HepG2 (cell line): Measurements from ENCODE around the gene LRP1-AS. TPM values are rescaled to one million over a fixed set of nuclear protein-coding genes. Genes with fewer than 3 reads are reported as not detected.

Source experiments
- CCDC6 ChIP-seq: sonication (generic); formaldehyde crosslinking; IDR thresholded peaks from 2 replicates; pipeline ENCODE4 v1.8.1; 2022; ENCODE audit warnings: mild to moderate bottlenecking, missing genetic modification reagents, moderate library complexity
- CEBPB ChIP-seq: IDR thresholded peaks from 2 replicates; pipeline ENCODE4 v1.6.1; 2011; ENCODE audit warnings: low read depth, low read length, improper control_type of control experiment, borderline replicate concordance
- CEBPG ChIP-seq: IDR thresholded peaks from 2 replicates; pipeline ENCODE4 v1.6.1; 2016
- JARID2 ChIP-seq: sonication (generic); formaldehyde crosslinking; IDR thresholded peaks from 2 replicates; pipeline ENCODE4 v1.8.1; 2023; ENCODE audit warnings: missing genetic modification reagents, inconsistent platforms; ENCODE audit not compliant: insufficient replicate concordance
- MAFF ChIP-seq: IDR thresholded peaks from 2 replicates; pipeline ENCODE4 v1.6.1; 2011; ENCODE audit warnings: low read depth, low read length, improper control_type of control experiment
- MTA1 ChIP-seq: sonication (generic); formaldehyde crosslinking; IDR thresholded peaks from 2 replicates; pipeline ENCODE4 v1.4.0; 2020; ENCODE audit warnings: missing genetic modification reagents, mild to moderate bottlenecking, borderline replicate concordance
- RAD51 ChIP-seq: fragments of 450-650 bp; IDR thresholded peaks from 2 replicates; pipeline ENCODE4 v1.6.1; 2016; ENCODE audit warnings: borderline replicate concordance
- RFX3 ChIP-seq: IDR thresholded peaks from 2 replicates; pipeline ENCODE4 v1.6.1; 2016; ENCODE audit warnings: missing biosample characterization, missing genetic modification reagents
- SALL1 ChIP-seq: sonication (generic); formaldehyde crosslinking; IDR thresholded peaks from 2 replicates; pipeline ENCODE4 v1.8.0; 2022; ENCODE audit warnings: mild to moderate bottlenecking, missing genetic modification reagents
- SIN3A ChIP-seq: IDR thresholded peaks from 2 replicates; pipeline ENCODE4 v1.6.1; 2011; ENCODE audit warnings: low read depth, mild to moderate bottlenecking, control low read depth, low read length, borderline replicate concordance
- SIX1 ChIP-seq: sonication (generic); formaldehyde crosslinking; IDR thresholded peaks from 2 replicates; pipeline ENCODE4 v1.4.0; 2020; ENCODE audit warnings: missing genetic modification reagents, borderline replicate concordance
- U2AF1 ChIP-seq: fragments of 200-400 bp; formaldehyde crosslinking; optimal IDR thresholded peaks from 2 replicates; pipeline ENCODE3; 2017; ENCODE audit warnings: mild to moderate bottlenecking, low read depth, low read length
- YEATS4 ChIP-seq: sonication (generic); formaldehyde crosslinking; IDR thresholded peaks from 2 replicates; pipeline ENCODE4 v1.4.0; 2020; ENCODE audit warnings: missing genetic modification reagents, borderline replicate concordance
- ZMYM3 ChIP-seq: sonication (generic); formaldehyde crosslinking; IDR thresholded peaks from 2 replicates; pipeline ENCODE4 v1.5.1; 2020; ENCODE audit warnings: mild to moderate bottlenecking, missing genetic modification reagents
- ZNF432 ChIP-seq: sonication (generic); formaldehyde crosslinking; IDR thresholded peaks from 2 replicates; pipeline ENCODE4 v1.5.0; 2020; ENCODE audit warnings: missing genetic modification reagents, mild to moderate bottlenecking, borderline replicate concordance
- ZNF460 ChIP-seq: sonication (generic); formaldehyde crosslinking; IDR thresholded peaks from 2 replicates; pipeline ENCODE4 v1.5.1; 2020; ENCODE audit warnings: missing genetic modification reagents, mild to moderate bottlenecking, borderline replicate concordance
- ZSCAN12 ChIP-seq: sonication (generic); formaldehyde crosslinking; IDR thresholded peaks from 2 replicates; pipeline ENCODE4 v1.9.0; 2021; ENCODE audit warnings: mild to moderate bottlenecking, missing genetic modification reagents
- polyA plus RNA-seq, 8 experiments: library from polyadenylated mRNA; depleted of rRNA in 3 of 8; stranded (reverse) in 7 of 8; unstranded in 1 of 8; fragments of >200 nt; fragmentation: Illumina TruSeq in 4 of 8; extraction: Trizol in 4 of 8; gene quantifications; 2 replicates each; pipeline versions ENCODE4 v1.2.1 to v1.2.3, GENCODE V29; 2011 to 2016; ENCODE audit warnings: low read depth in 4 of 8, missing spikeins in 1 of 8, mixed read lengths in 1 of 8; ENCODE audit not compliant: insufficient read depth in 1 of 8
- total RNA-seq, 5 experiments: library from RNA; depleted of rRNA; stranded (reverse); fragments of >200 nt; fragmentation: Illumina TruSeq; extraction: Trizol; gene quantifications; 2 replicates each; pipeline ENCODE4 v1.2.3, GENCODE V29; 2016; ENCODE audit warnings: low read depth in 1 of 5
- TF ChIP-seq, protein P1 (sequence below): sonication (generic); formaldehyde crosslinking; IDR thresholded peaks from 2 replicates; pipeline ENCODE4 v1.4.0; 2020; ENCODE audit warnings: missing genetic modification reagents
- TF ChIP-seq, protein P2 (sequence below): sonication (generic); formaldehyde crosslinking; IDR thresholded peaks from 2 replicates; pipeline ENCODE4 v1.4.0; 2020; ENCODE audit warnings: missing genetic modification reagents
- TF ChIP-seq, protein P3 (sequence below): sonication (generic); formaldehyde crosslinking; IDR thresholded peaks from 2 replicates; pipeline ENCODE4 v1.5.0; 2020; ENCODE audit warnings: missing genetic modification reagents
- TF ChIP-seq, protein P4 (sequence below): sonication (generic); formaldehyde crosslinking; IDR thresholded peaks from 2 replicates; pipeline ENCODE4 v1.4.0; 2020; ENCODE audit warnings: missing genetic modification reagents
- TF ChIP-seq, protein P5 (sequence below): IDR thresholded peaks from 2 replicates; pipeline ENCODE4 v1.6.1; 2016
- TF ChIP-seq, protein P6 (sequence below): sonication (generic); formaldehyde crosslinking; IDR thresholded peaks from 2 replicates; pipeline ENCODE4 v1.8.0; 2022; ENCODE audit warnings: low read depth, missing genetic modification reagents

LRP1-AS gene
- total and polyA plus RNA-seq, 2 of the 13 experiments (the other 11 are each of a cell fraction or from before 2014, with no cell fraction given), result 0.20 TPM; not detected in 1

DNA sequence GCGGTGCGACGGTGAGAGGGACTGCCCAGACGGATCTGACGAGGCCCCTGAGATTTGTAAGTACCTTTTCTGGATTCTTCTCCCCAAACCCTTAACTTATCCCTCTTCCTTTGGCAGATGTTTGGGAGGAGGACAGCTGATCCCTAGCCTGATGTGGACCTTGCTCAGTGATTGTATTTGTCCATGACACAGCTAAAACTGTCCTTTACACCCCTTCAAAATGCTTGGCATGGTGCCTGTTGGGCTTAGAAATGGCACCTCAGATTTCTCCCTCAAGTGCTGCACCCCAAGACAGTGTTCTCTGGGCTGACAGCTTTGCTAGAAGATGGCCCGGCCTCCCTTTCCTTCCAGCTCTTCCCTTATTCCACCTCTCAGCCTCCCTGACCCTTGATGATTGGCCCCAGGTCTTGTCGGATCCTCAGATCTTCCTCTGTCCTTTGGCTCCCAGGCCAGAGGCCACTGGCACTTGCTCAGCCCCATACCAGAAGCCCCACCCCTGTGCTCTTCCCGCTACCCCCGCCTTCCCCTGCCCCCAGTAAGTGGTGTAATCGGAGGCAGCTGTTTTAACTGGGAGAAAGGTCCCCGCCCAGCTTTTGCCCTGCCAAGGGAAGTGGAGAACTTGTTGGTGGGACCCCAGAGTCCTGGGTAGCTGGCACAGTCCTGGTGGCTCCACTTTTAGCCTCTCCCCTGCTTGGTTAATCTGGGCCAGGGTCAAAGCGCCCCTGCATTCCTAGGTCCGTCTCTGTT lies 8.7 kb downstream of the LRP1-AS start (continued):
- TF ChIP-seq MTA1 (CRISPR knock-in tag) (peak; percentile 75; the same call in 1 of the 2 replicates), CEBPG (CRISPR knock-in tag) (peak; percentile 53), ZNF432 (CRISPR knock-in tag) (no peak), CCDC6 (CRISPR knock-in tag) (0 out of 2 replicates have a peak, but pooled peaks have one; percentile 42), SALL1 (peak; percentile 62), RFX3 (CRISPR knock-in tag) (no peak), MAFF (peak; percentile 24; the same call in 1 of the 2 replicates), JARID2 (CRISPR knock-in tag) (no peak), SIN3A (no peak), ZSCAN12 (CRISPR knock-in tag) (no peak), ZMYM3 (CRISPR knock-in tag) (no peak), SIX1 (CRISPR knock-in tag) (0 out of 2 replicates have a peak, but pooled peaks have one; percentile 8), U2AF1 (no peak), CEBPB (peak; percentile 58; the same call in 1 of the 2 replicates), ZNF460 (no peak), RAD51 (no peak), YEATS4 (no peak)
- TF ChIP-seq, protein P1, sequence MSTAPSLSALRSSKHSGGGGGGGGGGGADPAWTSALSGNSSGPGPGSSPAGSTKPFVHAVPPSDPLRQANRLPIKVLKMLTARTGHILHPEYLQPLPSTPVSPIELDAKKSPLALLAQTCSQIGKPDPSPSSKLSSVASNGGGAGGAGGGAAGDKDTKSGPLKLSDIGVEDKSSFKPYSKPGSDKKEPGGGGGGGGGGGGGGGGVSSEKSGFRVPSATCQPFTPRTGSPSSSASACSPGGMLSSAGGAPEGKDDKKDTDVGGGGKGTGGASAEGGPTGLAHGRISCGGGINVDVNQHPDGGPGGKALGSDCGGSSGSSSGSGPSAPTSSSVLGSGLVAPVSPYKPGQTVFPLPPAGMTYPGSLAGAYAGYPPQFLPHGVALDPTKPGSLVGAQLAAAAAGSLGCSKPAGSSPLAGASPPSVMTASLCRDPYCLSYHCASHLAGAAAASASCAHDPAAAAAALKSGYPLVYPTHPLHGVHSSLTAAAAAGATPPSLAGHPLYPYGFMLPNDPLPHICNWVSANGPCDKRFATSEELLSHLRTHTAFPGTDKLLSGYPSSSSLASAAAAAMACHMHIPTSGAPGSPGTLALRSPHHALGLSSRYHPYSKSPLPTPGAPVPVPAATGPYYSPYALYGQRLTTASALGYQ, result peak; percentile 34; the same call in 1 of the 2 replicates
- TF ChIP-seq, protein P2, sequence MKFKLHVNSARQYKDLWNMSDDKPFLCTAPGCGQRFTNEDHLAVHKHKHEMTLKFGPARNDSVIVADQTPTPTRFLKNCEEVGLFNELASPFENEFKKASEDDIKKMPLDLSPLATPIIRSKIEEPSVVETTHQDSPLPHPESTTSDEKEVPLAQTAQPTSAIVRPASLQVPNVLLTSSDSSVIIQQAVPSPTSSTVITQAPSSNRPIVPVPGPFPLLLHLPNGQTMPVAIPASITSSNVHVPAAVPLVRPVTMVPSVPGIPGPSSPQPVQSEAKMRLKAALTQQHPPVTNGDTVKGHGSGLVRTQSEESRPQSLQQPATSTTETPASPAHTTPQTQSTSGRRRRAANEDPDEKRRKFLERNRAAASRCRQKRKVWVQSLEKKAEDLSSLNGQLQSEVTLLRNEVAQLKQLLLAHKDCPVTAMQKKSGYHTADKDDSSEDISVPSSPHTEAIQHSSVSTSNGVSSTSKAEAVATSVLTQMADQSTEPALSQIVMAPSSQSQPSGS, result no peak
- TF ChIP-seq, protein P3, sequence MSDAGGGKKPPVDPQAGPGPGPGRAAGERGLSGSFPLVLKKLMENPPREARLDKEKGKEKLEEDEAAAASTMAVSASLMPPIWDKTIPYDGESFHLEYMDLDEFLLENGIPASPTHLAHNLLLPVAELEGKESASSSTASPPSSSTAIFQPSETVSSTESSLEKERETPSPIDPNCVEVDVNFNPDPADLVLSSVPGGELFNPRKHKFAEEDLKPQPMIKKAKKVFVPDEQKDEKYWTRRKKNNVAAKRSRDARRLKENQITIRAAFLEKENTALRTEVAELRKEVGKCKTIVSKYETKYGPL (CRISPR knock-in tag), result no peak
- TF ChIP-seq, protein P4, sequence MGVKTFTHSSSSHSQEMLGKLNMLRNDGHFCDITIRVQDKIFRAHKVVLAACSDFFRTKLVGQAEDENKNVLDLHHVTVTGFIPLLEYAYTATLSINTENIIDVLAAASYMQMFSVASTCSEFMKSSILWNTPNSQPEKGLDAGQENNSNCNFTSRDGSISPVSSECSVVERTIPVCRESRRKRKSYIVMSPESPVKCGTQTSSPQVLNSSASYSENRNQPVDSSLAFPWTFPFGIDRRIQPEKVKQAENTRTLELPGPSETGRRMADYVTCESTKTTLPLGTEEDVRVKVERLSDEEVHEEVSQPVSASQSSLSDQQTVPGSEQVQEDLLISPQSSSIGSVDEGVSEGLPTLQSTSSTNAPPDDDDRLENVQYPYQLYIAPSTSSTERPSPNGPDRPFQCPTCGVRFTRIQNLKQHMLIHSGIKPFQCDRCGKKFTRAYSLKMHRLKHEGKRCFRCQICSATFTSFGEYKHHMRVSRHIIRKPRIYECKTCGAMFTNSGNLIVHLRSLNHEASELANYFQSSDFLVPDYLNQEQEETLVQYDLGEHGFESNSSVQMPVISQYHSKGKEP, result no peak
- TF ChIP-seq, protein P5, sequence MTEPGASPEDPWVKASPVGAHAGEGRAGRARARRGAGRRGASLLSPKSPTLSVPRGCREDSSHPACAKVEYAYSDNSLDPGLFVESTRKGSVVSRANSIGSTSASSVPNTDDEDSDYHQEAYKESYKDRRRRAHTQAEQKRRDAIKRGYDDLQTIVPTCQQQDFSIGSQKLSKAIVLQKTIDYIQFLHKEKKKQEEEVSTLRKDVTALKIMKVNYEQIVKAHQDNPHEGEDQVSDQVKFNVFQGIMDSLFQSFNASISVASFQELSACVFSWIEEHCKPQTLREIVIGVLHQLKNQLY, result no peak
- TF ChIP-seq, protein P6, sequence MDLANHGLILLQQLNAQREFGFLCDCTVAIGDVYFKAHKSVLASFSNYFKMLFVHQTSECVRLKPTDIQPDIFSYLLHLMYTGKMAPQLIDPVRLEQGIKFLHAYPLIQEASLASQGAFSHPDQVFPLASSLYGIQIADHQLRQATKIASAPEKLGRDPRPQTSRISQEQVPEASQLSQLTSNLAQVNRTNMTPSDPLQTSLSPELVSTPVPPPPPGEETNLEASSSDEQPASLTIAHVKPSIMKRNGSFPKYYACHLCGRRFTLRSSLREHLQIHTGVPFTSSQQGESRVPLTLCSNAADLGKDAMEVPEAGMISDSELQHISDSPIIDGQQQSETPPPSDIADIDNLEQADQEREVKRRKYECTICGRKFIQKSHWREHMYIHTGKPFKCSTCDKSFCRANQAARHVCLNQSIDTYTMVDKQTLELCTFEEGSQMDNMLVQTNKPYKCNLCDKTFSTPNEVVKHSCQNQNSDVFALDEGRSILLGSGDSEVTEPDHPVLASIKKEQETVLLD (CRISPR knock-in tag), result no peak
